HG03095 (cell line): ENCODE results near the gene CPA4.

ENCODE experiments used
- ATAC-seq: cut with Tn5 transposase; IDR thresholded peaks from one replicate; pipeline ENCODE4 v1.9.1; 2021; ENCODE audit warnings: moderate library complexity; ENCODE audit not compliant: unreplicated experiment

The CPA4 gene

GRCh38 chr7:130363026-130363847 is 70.3 kb downstream of the CPA4 start:
- no peak for ATAC-seq

GRCh38 chr7:130364451-130364850 is 71.5 kb downstream of the CPA4 start:
- ATAC-seq, result no peak

GRCh38 chr7:130365088-130365487 is 72.1 kb downstream of the CPA4 start:
- no peak for ATAC-seq

DNA sequence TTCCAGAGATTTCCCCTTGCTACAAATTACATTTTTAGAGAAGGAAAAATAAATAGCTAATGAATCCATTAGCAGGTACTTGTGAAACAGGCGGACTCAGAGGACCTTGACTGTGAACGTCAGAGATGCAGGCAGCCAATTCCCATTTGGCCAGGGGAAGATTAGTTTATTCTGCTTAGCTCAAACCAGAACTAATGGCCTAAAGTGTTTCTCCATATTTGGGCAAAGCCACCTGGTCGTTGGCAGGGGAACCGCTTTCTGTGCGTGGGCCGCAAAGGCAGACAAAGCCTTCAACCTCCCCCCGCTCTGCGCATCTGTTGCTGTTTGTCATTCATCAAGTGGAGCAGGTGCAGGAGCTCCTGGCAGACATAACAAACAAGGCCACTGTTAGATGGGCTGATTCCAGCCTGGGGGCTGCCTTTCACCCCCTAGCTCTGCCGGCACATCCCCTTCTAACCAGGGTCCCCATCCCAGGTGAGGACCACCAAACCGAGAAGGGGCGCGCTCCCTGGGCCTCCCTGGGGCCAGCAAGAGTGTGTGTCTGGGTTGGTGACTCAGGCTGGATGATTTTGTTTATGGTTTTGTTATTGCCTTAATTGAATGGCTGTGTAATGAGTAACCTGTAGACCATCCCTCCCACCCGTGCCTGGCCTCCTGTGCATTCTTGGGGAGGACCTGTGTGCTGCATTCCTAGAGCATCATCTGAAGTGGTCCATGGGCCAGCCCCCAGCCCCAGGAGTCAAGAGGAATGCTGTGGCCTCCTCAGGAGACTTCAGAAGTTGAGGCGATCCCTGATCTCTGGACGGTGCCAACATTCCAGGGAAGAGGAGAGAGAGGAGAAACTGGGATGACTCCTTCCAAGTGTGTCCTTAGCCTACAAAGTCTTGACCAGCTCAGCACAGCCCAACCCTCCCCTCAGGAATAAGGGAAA is 72.8 kb downstream of the CPA4 start:
- peak; percentile 72 for ATAC-seq

DNA sequence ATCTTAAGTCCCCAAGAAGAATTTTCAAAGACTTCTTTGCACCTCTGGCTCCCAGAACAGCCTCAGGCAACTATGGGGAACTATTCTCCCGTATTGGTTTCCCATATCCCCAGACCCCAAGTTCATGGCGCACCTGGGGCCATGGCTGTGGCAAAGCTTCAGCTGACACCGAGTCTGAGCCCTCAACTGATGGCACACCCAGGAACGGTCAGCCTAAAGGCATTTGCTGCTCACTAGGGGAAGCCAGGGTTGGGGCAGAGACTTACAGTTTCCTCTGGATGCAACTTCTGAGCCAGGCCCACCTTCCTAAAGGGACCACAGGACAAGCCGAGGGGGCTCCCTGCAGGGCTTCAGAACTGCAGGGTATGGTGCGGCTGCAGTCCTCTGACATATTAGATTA is 73.6 kb downstream of the CPA4 start:
- no peak for ATAC-seq

DNA sequence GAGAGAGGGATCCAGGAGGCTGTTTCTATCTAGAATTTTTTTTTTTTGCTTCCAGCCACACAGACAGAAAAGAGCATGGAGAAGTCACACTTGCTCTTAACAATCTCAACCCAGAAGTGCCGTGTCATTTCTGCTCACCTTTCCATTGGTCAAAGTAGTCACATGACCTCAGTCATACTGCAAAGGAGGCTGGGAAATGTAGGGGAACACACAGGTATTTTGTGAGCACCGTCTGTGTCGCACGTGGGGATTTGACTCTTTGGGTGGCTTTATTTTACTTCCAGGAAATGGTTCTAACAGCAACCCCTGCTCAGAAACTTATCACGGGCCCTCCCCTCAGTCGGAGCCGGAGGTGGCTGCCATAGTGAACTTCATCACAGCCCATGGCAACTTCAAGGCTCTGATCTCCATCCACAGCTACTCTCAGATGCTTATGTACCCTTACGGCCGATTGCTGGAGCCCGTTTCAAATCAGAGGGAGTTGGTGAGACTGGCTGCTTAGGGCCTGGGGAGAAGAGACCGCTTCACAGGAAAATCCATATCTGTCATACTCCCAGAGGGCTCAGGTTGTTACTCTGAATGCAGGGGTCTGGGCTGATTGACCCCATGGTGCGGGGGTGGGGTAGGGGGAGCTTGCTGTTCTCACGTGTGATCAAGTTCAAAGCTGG is 74.3 kb downstream of the CPA4 start:
- ATAC-seq, result no peak

GRCh38 chr7:130367836-130368746 is 75.1 kb downstream of the CPA4 start:
- ATAC-seq, result no peak

- no peak for ATAC-seq
Observed at GRCh38 chr7:130369110-130369711, 76.2 kb downstream of the CPA4 start.

DNA sequence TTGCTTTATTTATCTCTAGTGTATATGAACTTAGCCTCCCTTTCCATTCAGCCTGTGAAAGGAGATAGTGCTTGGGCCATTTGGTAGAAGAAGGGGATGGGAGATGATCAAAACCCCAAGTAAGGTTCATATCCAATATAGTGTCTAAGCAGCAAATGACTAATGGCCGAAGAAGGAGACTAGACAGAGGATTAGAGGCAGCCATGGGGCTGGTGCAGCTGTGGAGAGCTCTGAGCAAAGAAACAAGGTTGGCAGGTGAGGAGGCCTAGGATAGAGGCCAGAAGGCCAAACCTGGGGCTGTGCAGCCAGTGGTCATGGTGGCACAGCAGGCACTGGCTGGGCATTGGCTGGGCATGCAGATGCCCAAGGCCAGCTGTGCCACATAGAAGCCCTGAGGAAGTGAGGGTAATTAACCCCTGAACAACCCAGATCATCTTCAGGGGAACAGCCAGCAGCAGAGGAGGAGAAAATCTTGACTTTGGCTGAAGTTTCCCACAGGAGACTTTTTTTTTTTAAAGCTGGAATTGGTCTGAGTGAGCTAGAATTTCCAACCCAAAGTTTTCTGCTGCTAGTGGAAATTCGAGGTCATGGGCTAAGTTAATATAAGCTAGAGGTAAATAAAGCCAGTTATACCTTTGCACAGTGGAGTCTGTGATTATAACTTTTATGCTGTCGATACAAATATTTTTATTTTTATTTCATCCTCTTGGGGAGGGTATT is 77.0 kb downstream of the CPA4 start:
- no peak for ATAC-seq

GRCh38 chr7:130371046-130371445 is 78.1 kb downstream of the CPA4 start:
- ATAC-seq, result no peak

GRCh38 chr7:130372402-130373165 is 79.6 kb downstream of the CPA4 start:
- no peak for ATAC-seq
